ENCODE data around the gene SCARF2. TPM values are rescaled to one million over a fixed set of nuclear protein-coding genes. Genes with fewer than 3 reads are reported as not detected.
"Not testable (repeated sequence)": the region's sequence is repeated elsewhere in the genome, so short reads cannot be mapped to it uniquely, and the experiment has no call there.

The SCARF2 gene, protein sequence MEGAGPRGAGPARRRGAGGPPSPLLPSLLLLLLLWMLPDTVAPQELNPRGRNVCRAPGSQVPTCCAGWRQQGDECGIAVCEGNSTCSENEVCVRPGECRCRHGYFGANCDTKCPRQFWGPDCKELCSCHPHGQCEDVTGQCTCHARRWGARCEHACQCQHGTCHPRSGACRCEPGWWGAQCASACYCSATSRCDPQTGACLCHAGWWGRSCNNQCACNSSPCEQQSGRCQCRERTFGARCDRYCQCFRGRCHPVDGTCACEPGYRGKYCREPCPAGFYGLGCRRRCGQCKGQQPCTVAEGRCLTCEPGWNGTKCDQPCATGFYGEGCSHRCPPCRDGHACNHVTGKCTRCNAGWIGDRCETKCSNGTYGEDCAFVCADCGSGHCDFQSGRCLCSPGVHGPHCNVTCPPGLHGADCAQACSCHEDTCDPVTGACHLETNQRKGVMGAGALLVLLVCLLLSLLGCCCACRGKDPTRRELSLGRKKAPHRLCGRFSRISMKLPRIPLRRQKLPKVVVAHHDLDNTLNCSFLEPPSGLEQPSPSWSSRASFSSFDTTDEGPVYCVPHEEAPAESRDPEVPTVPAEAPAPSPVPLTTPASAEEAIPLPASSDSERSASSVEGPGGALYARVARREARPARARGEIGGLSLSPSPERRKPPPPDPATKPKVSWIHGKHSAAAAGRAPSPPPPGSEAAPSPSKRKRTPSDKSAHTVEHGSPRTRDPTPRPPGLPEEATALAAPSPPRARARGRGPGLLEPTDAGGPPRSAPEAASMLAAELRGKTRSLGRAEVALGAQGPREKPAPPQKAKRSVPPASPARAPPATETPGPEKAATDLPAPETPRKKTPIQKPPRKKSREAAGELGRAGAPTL
- 2.6 TPM for total RNA-seq
- long read RNA-seq, transcript SCARF2-202 (11 exons, 3,232 nt), result major isoform, 6 of 18 reads
- long read RNA-seq, partial matches to known transcripts, result 5 of 18 reads
- long read RNA-seq, other reads (novel, unspliced or antisense), result 7 of 18 reads

GRCh38 chr22:20437613-20438426 is at the start of gene SCARF2:
Gene SCARF2 (minus strand): TSS chr22:20437825. CDS start chr22:20437754, 71 bp downstream.
- DNase-seq, result peak; percentile 74

DNA sequence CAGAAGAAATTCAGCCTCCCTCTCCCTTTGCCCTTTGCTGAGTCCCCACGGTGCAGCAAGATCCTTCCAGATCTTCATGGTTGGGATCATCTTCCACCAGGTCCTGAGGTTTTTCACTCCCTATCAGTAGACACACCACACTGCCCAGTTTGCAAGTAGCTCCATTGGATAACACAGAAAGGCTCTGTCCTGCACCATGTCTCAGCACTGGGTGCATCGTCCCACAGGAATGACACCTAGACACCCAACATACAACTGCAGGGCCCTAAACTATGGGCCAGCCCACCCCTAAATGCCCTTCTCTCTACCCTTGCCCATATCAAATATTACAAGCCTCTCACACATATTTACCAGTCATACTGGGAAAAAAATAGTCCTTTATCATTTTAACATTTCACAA is 48.6 kb upstream of the SCARF2 start:
- intact Hi-C loops (cut with DNase I), result no loop called here
- no peak for ATAC-seq (ENCODE audit: poor library complexity)

More at GRCh38 chr22:20437613-20438426, at the start of gene SCARF2:
- peak; percentile 73 for ATAC-seq (ENCODE audit: poor library complexity)
- intact Hi-C loops (cut with DNase I), result no loop called here

DNA sequence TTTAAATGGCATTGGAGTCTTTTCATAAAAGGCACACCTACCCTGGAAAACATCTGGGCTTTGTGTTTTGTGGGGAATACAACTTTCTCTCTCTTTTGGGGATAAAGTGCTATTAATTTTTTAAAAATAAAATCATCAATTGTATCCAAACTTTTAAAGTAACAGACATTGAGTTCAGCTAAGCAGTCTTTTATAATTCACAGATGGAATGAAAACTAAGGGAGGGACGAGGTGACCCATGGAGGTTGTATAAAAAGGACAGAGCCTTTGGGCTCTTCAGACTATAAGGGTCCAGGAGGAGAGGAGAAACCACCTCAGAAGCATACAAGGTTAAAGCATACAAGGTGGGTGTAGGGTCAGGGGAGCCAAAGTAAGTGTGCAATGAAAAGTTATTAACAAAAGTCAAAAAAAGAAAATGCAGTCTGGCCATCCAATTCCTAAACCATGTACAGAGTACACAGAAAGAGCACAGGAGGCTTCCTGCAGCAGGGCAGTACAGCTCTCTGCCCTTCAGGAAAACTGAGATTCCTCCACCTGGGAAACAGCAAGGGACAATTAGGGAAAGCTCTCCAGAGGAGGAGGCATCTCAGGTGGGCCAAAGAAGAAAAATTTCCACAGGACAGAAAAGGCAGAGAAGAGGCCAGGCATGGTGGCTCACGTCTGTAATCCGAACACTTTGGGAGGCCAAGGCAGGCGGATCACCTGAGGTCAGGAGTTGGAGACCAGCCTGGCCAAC is 47.5 kb upstream of the SCARF2 start:
- no peak for DNase-seq
- no peak for ATAC-seq (ENCODE audit: poor library complexity)
- intact Hi-C loops (cut with DNase I), result no loop called here

More for the DNA sequence above, 48.6 kb upstream of the SCARF2 start:
- no peak for DNase-seq

DNA sequence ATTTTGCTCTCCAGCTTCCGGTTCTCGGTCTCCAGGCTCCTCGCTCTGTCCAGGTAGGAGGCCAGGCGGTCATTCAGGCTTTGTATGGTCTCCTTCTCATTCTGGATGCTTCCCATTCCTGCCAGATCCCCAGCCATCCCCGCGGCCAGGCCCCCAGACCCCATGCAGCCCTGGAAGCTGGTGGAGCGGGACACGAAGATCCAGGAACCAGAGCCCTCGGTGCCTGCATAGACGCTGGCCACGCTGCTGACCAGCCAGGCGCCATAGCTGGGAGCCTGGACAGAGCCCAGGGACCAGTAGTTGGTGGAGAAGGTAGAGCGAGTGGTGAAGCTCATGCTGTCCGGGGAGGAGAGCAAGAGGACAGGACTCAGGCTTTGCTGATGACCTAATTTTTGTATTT is 46.1 kb upstream of the SCARF2 start:
- ATAC-seq (ENCODE audit: poor library complexity) (no peak), DNase-seq (no peak)
- intact Hi-C loops (cut with DNase I), result no loop called here

- ATAC-seq (ENCODE audit: poor library complexity); intact Hi-C loops (cut with DNase I); DNase-seq: not testable (repeated sequence)
These were observed 45.5 kb upstream of the SCARF2 start for GRCh38 chr22:20483143-20483506.

DNA sequence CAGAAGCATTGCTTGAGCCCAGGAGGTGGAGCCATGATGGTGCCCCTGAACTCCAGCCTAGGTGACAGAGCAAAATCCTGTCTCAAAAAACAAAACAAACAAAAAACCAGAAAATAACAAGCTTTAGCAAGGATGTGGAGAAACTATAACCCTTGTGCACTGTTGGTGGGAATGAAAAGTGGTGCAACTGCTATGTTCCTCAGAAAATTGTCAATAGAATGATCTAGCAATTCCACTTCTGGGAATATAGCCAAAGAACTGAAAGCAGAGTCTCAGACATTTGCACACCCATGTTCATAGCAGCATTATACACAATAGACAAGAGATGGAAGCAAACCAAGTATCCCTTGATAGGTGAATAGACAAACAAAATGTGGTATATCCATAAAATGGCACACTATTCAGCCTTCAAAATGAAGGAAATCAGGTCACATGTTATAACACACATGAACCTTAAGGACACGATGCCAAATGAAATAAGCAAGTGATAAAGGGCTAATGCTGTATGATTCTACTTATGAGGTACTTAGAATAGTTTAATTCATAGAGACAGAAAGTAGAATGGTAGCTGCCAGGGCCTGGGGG is 42.1 kb upstream of the SCARF2 start:
- ATAC-seq (ENCODE audit: poor library complexity), result no peak
- DNase-seq, result no peak
- intact Hi-C loops (cut with DNase I), result no loop called here

GRCh38 chr22:20478059-20478458 is 40.4 kb upstream of the SCARF2 start:
- ATAC-seq (ENCODE audit: poor library complexity); DNase-seq; intact Hi-C loops (cut with DNase I): not testable (repeated sequence)

GRCh38 chr22:20475569-20475968 is 37.9 kb upstream of the SCARF2 start:
- ATAC-seq (ENCODE audit: poor library complexity); DNase-seq; intact Hi-C loops (cut with DNase I): not testable (repeated sequence)

- DNase-seq (no peak), ATAC-seq (ENCODE audit: poor library complexity) (no peak)
- intact Hi-C loops (cut with DNase I), result no loop called here
These were observed 37.5 kb upstream of the SCARF2 start for GRCh38 chr22:20475115-20475436.

GRCh38 chr22:20472629-20473442 is 35.2 kb upstream of the SCARF2 start:
- DNase-seq, result no peak
- intact Hi-C loops (cut with DNase I), result no loop called here
- ATAC-seq (ENCODE audit: poor library complexity), result no peak

GRCh38 chr22:20471126-20471833 is 33.7 kb upstream of the SCARF2 start:
- ATAC-seq (ENCODE audit: poor library complexity), result no peak
- no peak for DNase-seq
- intact Hi-C loops (cut with DNase I), result no loop called here

DNA sequence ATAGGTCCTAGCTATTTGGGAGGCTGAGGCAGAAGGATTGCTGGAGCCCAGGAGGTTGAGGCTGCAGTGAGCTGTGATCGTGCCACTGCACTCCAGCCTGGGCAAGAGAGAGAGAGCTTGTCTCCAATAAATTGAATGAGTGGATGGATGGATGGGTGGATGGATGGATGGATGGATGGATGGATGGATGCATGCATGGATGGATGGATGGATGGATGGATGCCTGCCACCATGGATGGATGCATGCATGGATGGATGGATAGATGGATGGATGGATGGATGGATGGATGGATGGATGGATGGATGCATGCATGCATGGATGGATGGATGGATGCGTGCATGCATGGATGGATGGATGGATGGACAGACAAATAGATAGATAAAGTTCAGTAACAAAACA is 32.9 kb upstream of the SCARF2 start:
- intact Hi-C loops (cut with DNase I); ATAC-seq (ENCODE audit: poor library complexity); DNase-seq: not testable (repeated sequence)

- no peak for ATAC-seq (ENCODE audit: poor library complexity)
- DNase-seq, result no peak
These were observed 31.7 kb upstream of the SCARF2 start for GRCh38 chr22:20469110-20469868.

GRCh38 chr22:20466659-20467379 is 29.2 kb upstream of the SCARF2 start:
- intact Hi-C loops (cut with DNase I), result no loop called here
- DNase-seq (no peak), ATAC-seq (ENCODE audit: poor library complexity) (no peak)

More at GRCh38 chr22:20469110-20469868, 31.7 kb upstream of the SCARF2 start:
- intact Hi-C loops (cut with DNase I), result no loop called here

DNA sequence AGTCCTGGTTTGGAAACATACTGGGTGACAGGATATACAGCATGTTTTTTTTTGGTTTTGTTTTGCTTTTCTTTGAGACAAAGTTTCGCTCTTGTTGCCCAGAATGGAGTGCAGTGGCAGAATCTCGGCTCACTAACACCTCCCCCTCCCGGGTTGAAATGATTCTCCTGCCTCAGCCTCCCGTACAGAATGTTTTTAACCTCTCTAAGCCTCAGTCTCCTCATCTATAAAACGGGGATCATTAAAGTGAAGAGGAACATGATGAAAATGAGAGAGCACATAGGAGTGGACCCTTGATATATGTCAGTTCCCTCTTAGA is 28.1 kb upstream of the SCARF2 start:
- intact Hi-C loops (cut with DNase I), result no loop called here
- no peak for ATAC-seq (ENCODE audit: poor library complexity)
- DNase-seq, result no peak
